HCT116 (cell line): ENCODE measurements around the gene SLC35G6. TPM values are rescaled to one million over a fixed set of nuclear protein-coding genes. Genes with fewer than 3 reads are reported as not detected.
"Not testable (repeated sequence)": the region's sequence is repeated elsewhere in the genome, so short reads cannot be mapped to it uniquely, and the experiment has no call there.

Experiments used
- ATAC-seq: fragments of 200-7000 bp; cut with Tn5 transposase; 2 replicates; pipeline ENCODE4 v1.9.1; 2020; ENCODE audit warnings: mild to moderate bottlenecking, moderate library complexity
- BruUV-seq: library from RNA; stranded (reverse); fragments of 400-500 nt; replicated peaks from 2 replicates; lab custom pipeline; 2021; lab: Mats Ljungman, UMichigan
- CTCF ChIA-PET: fragments of 300-600 bp; sonication (Branson Sonifier 250); formaldehyde crosslinking; loops from one replicate; lab custom pipeline; 2021; ENCODE audit warnings: antibody characterized with exemption; lab: Charles Lee
- POLR2A ChIA-PET: fragments of 300-600, 350-600 bp; sonication (Branson Sonifier 250); formaldehyde crosslinking; loops from one replicate; lab custom pipeline; 2021; ENCODE audit warnings: antibody characterized with exemption; lab: Charles Lee
- RAD21 ChIA-PET, 2 experiments: fragments of 300-600 bp; sonication (Branson Sonifier 250); formaldehyde crosslinking; loops; one replicate each; lab custom pipeline; 2023; ENCODE audit warnings: low total read pairs in 2 of 2; ENCODE audit not compliant: uncharacterized antibody in 2 of 2, unreplicated experiment in 2 of 2, low non-redundant PET in 1 of 2; lab: Charles Lee
- DNase-seq: peaks from one replicate; pipeline ENCODE4 v3.0.0-alpha.2; 2010; ENCODE audit warnings: low read depth, low spot score
- H2AFZ ChIP-seq: fragments of 200-600 bp; shearing (Covaris generic), sonication (generic); 2 replicates; pipeline ENCODE4 v1.6.1; 2017; ENCODE audit warnings: low read depth, mixed run types, mixed read lengths, antibody characterized with exemption, low read length; ENCODE audit not compliant: poor library complexity, severe bottlenecking
- H3K27ac ChIP-seq: 2 replicates; pipeline ENCODE4 v1.5.1; 2012; ENCODE audit warnings: low read depth, low read length
- H3K27me3 ChIP-seq: fragments of 200-600 bp; sonication (generic); 2 replicates; pipeline ENCODE4 v1.6.1; 2016; ENCODE audit warnings: mixed run types, low read length, mixed read lengths; ENCODE audit not compliant: insufficient read depth
- H3K36me3 ChIP-seq, 2 experiments: fragments of 200-500 bp in 1 of 2; fragments of 200-600 bp in 1 of 2; sonication (Bioruptor generic) in 1 of 2; sonication (generic) in 1 of 2; 2 replicates each; pipeline versions ENCODE4 v1.5.1 to v1.6.1; 2014 to 2016; ENCODE audit warnings: low read length in 2 of 2, inconsistent platforms in 1 of 2, mixed read lengths in 1 of 2, mixed run types in 1 of 2; ENCODE audit not compliant: insufficient read depth in 2 of 2, control insufficient read depth in 1 of 2
- H3K4me1 ChIP-seq, 2 experiments: fragments of 200-600 bp in 1 of 2; sonication (generic) in 1 of 2; 2 replicates each; pipeline versions ENCODE4 v1.5.1 to v1.6.1; 2012 to 2017; ENCODE audit warnings: low read length in 2 of 2, inconsistent platforms in 1 of 2, mild to moderate bottlenecking in 1 of 2, mixed read lengths in 1 of 2, mixed run types in 1 of 2, moderate library complexity in 1 of 2; ENCODE audit not compliant: insufficient read depth in 2 of 2, control insufficient read depth in 1 of 2
- H3K4me2 ChIP-seq: fragments of 200-600 bp; sonication (generic); 2 replicates; pipeline ENCODE4 v1.6.1; 2017; ENCODE audit warnings: mixed run types, low read length, mixed read lengths
- H3K4me3 ChIP-seq, 2 experiments: fragments of 200-600 bp in 1 of 2; sonication (generic) in 1 of 2; replicated peaks in 1 of 2; 2 replicates each; pipeline ENCODE4 v1.5.1; 2011 to 2016; ENCODE audit warnings: low read length in 2 of 2, control low read depth in 1 of 2, low read depth in 1 of 2, mild to moderate bottlenecking in 1 of 2, mixed read lengths in 1 of 2, mixed run types in 1 of 2
- H3K79me2 ChIP-seq: fragments of 200-600 bp; sonication (generic); 2 replicates; pipeline ENCODE4 v1.6.1; 2017; ENCODE audit warnings: mild to moderate bottlenecking, mixed run types, low read length, moderate library complexity, mixed read lengths; ENCODE audit not compliant: insufficient read depth
- H3K9ac ChIP-seq: fragments of 200-600 bp; sonication (generic); 2 replicates; pipeline ENCODE4 v1.6.1; 2016; ENCODE audit warnings: low read length, mixed read lengths
- H3K9me2 ChIP-seq: fragments of 200-600 bp; sonication (generic), shearing (Covaris generic); 2 replicates; pipeline ENCODE4 v1.6.1; 2017; ENCODE audit warnings: mixed run types, mild to moderate bottlenecking, moderate library complexity; ENCODE audit not compliant: insufficient read depth
- H3K9me3 ChIP-seq, 2 experiments: fragments of 200-500 bp in 1 of 2; fragments of 200-600 bp in 1 of 2; sonication (Bioruptor generic) in 1 of 2; sonication (generic) in 1 of 2; 2 replicates each; pipeline ENCODE4 v1.6.1; 2014 to 2017; ENCODE audit warnings: low read length in 2 of 2, mixed read lengths in 2 of 2, inconsistent platforms in 1 of 2, low read depth in 1 of 2, mild to moderate bottlenecking in 1 of 2, mixed run types in 1 of 2, moderate library complexity in 1 of 2; ENCODE audit not compliant: control insufficient read depth in 1 of 2, insufficient read depth in 1 of 2
- H4K20me1 ChIP-seq: fragments of 200-600 bp; sonication (generic), shearing (Covaris generic); 2 replicates; pipeline ENCODE4 v1.6.1; 2017; ENCODE audit warnings: mixed run types, mild to moderate bottlenecking, moderate library complexity; ENCODE audit not compliant: insufficient read depth
- ATF3 ChIP-seq: IDR thresholded peaks from 2 replicates; pipeline ENCODE4 v1.6.1; 2012
- CBX3 ChIP-seq: IDR thresholded peaks from 2 replicates; pipeline ENCODE4 v1.6.1; 2012; ENCODE audit warnings: low read depth
- CEBPB ChIP-seq: IDR thresholded peaks from 2 replicates; pipeline ENCODE4 v1.6.1; 2012; ENCODE audit warnings: low read depth
- CTCF ChIP-seq, 3 experiments: fragments of 200-600 bp in 1 of 3; sonication (generic) in 1 of 3; IDR thresholded peaks in 2 of 3; conservative IDR thresholded peaks in 1 of 3; 2 replicates each; pipeline ENCODE4 v1.5.1; 2012 to 2017; ENCODE audit warnings: low read depth in 2 of 3, low read length in 2 of 3, antibody characterized with exemption in 1 of 3, borderline replicate concordance in 1 of 3, control low read depth in 1 of 3, mild to moderate bottlenecking in 1 of 3, mixed read lengths in 1 of 3, mixed run types in 1 of 3, moderate library complexity in 1 of 3; ENCODE audit not compliant: insufficient read depth in 1 of 3
- ELF1 ChIP-seq: IDR thresholded peaks from 2 replicates; pipeline ENCODE4 v1.6.1; 2012; ENCODE audit warnings: low read depth, borderline replicate concordance
- EZH2 ChIP-seq: fragments of 200-600 bp; sonication (generic); IDR thresholded peaks from 2 replicates; pipeline ENCODE4 v1.6.1; 2017; ENCODE audit warnings: antibody characterized with exemption, mixed run types
- EZH2phosphoT487 ChIP-seq: fragments of 200-600 bp; IDR thresholded peaks from 2 replicates; pipeline ENCODE4 v1.6.1; 2018; ENCODE audit warnings: antibody characterized with exemption, borderline replicate concordance
- FOSL1 ChIP-seq: IDR thresholded peaks from 2 replicates; pipeline ENCODE4 v1.6.1; 2012; ENCODE audit warnings: low read depth
- RAD21 ChIP-seq: IDR thresholded peaks from 2 replicates; pipeline ENCODE4 v1.6.1; 2012; ENCODE audit warnings: low read depth, mild to moderate bottlenecking
- REST ChIP-seq: IDR thresholded peaks from 2 replicates; pipeline ENCODE4 v1.6.1; 2012; ENCODE audit warnings: low read depth
- SIN3A ChIP-seq: IDR thresholded peaks from 2 replicates; pipeline ENCODE4 v1.6.1; 2012; ENCODE audit warnings: low read depth
- SP1 ChIP-seq: IDR thresholded peaks from 2 replicates; pipeline ENCODE4 v1.6.1; 2012; ENCODE audit warnings: low read depth
- TCF7L2 ChIP-seq: IDR thresholded peaks from 2 replicates; pipeline ENCODE4 v1.7.0; 2011; ENCODE audit warnings: borderline replicate concordance, inconsistent platforms; ENCODE audit not compliant: insufficient read depth, insufficient read length; ENCODE audit errors: extremely low read depth
- YY1 ChIP-seq: IDR thresholded peaks from 2 replicates; pipeline ENCODE4 v1.6.1; 2011; ENCODE audit warnings: low read length, low read depth, moderate library complexity, mild to moderate bottlenecking; ENCODE audit not compliant: insufficient replicate concordance; ENCODE audit errors: extremely low read depth
- ZFX ChIP-seq: fragments of 450-650 bp; IDR thresholded peaks from 2 replicates; pipeline ENCODE4 v1.6.1; 2017
- ZNF274 ChIP-seq: fragments of 200-500 bp; sonication (Bioruptor generic); IDR thresholded peaks from 2 replicates; pipeline ENCODE4 v1.6.1; 2014; ENCODE audit warnings: mild to moderate bottlenecking, low read depth, low read length, inconsistent platforms
- intact Hi-C: fragments of 100-400 bp; cut with micrococcal nuclease; formaldehyde crosslinking; loops from 2 replicates; pipeline ENCODE4 v1.10.0; 2022
- total RNA-seq: library from RNA; stranded (reverse); gene quantifications from one replicate; pipeline ENCODE4 v1.2.1, GENCODE V29; 2021; ENCODE audit not compliant: unreplicated experiment

SLC35G6 gene
- total RNA-seq, 1 experiment from 2014 or later: not detected

GRCh38 chr17:7468804-7469389 lies 12.3 kb upstream of the SLC35G6 start:
- DNase-seq (no peak), ATAC-seq (no peak)
- no peak overlapping the region for H3K27ac ChIP-seq
- no peaks in the 10 kb centered on the region for H3K9me3 ChIP-seq
- H3K4me1 ChIP-seq: peaks cover 0 to 5% of the 10 kb centered on the region in 2 experiments; a peak in 1 of 4 replicates
- CTCF ChIA-PET: no interaction called here
- no peaks in the 10 kb centered on the region for H3K9me2 ChIP-seq
- no peaks in the 10 kb centered on the region; a peak in 1 of 4 replicates for H3K36me3 ChIP-seq
- H2AFZ ChIP-seq: no peak overlapping the region
- no peak overlapping the region for H3K4me2 ChIP-seq
- no peaks in the 10 kb centered on the region for H4K20me1 ChIP-seq
- TF ChIP-seq CTCF (IDR thresholded peaks at IDR 0.05 in 2 of 3, conservative IDR thresholded peaks at IDR 0.05 in 1 of 3; ENCODE audit: borderline replicate concordance in 1 of 3, insufficient read depth in 1 of 3, low read depth in 2 of 3, low read length in 2 of 3) (no peak), REST (no peak), SP1 (no peak), EZH2phosphoT487 (no peak), YY1 (no peak), ZNF274 (no peak), ATF3 (no peak), ELF1 (no peak), CBX3 (no peak), ZFX (no peak), TCF7L2 (no peak), CEBPB (no peak), RAD21 (no peak), FOSL1 (no peak), EZH2 (no peak), SIN3A (no peak)
- H3K27me3 ChIP-seq: no peaks in the 10 kb centered on the region
- RAD21 ChIA-PET: no interaction called here
- no peak overlapping the region for H3K4me3 ChIP-seq
- POLR2A ChIA-PET: no interaction called here
- H3K9ac ChIP-seq: no peak overlapping the region
- BruUV-seq: no TSS peak
- intact Hi-C loops: no loop called here
- peaks cover 4% of the 10 kb centered on the region; the same call in 1 of the 2 replicates for H3K79me2 ChIP-seq

- H3K9me3 ChIP-seq, DNase-seq, H3K4me1 ChIP-seq, H3K36me3 ChIP-seq, H3K79me2 ChIP-seq, RAD21 ChIA-PET, H3K9me2 ChIP-seq, H3K27ac ChIP-seq, H3K4me2 ChIP-seq, H3K4me3 ChIP-seq, H4K20me1 ChIP-seq, BruUV-seq, H2AFZ ChIP-seq, POLR2A ChIA-PET, CTCF ChIA-PET, H3K9ac ChIP-seq, ATAC-seq, H3K27me3 ChIP-seq, intact Hi-C loops: not testable (repeated sequence)
Observed at GRCh38 chr17:7469843-7470242, 11.4 kb upstream of the SLC35G6 start.
